Naive thymus-derived CD4-positive, alpha-beta T cell (primary cell): ENCODE measurements around the gene RSPRY1. TPM values are rescaled to one million over a fixed set of nuclear protein-coding genes. Genes with fewer than 3 reads are reported as not detected.
A peak's percentile ranks its signal among the peaks of the same experiment; 100 is the strongest.

Experiments used
- ATAC-seq: fragments of 150-1000 bp; cut with Tn5 transposase; 2 replicates; pipeline ENCODE4 v1.10.0; 2021; ENCODE audit warnings: mild to moderate bottlenecking, moderate library complexity
- CTCF ChIA-PET: fragments of 350-600 bp; sonication (Branson Sonifier 250); formaldehyde crosslinking; loops from one replicate; lab custom pipeline; 2021; ENCODE audit warnings: antibody characterized with exemption; lab: Charles Lee
- POLR2A ChIA-PET: fragments of 350-600 bp; sonication (Branson Sonifier 250); formaldehyde crosslinking; loops from one replicate; lab custom pipeline; 2021; ENCODE audit warnings: antibody characterized with exemption, inconsistent platforms; lab: Charles Lee
- DNase-seq, 9 donors: peaks; one replicate each; pipeline versions ENCODE4 v3.0.0 to v3.0.0-alpha.2; 2020 to 2022; ENCODE audit warnings: mixed read lengths in 1 of 9
- H3K27ac ChIP-seq: one replicate; pipeline ENCODE4 v1.7.0; 2013; ENCODE audit warnings: mild to moderate bottlenecking, low read depth, low read length, moderate library complexity
- H3K27me3 ChIP-seq, 2 donors: one replicate each; pipeline ENCODE4 v1.7.0; 2013; ENCODE audit warnings: low read length in 2 of 2, mild to moderate bottlenecking in 2 of 2, moderate library complexity in 2 of 2; ENCODE audit not compliant: control insufficient read depth in 2 of 2, insufficient read depth in 2 of 2
- H3K36me3 ChIP-seq, 3 experiments: 1 replicate in 2 of 3; 2 replicates in 1 of 3; pipeline ENCODE4 v1.7.0; 2013; ENCODE audit warnings: low read length in 3 of 3, mild to moderate bottlenecking in 3 of 3, moderate library complexity in 1 of 3; ENCODE audit not compliant: insufficient read depth in 3 of 3, control insufficient read depth in 2 of 3
- H3K4me1 ChIP-seq, 2 donors: one replicate each; pipeline ENCODE4 v1.7.0; 2013; ENCODE audit warnings: low read length in 2 of 2, mild to moderate bottlenecking in 2 of 2, moderate library complexity in 1 of 2; ENCODE audit not compliant: control insufficient read depth in 2 of 2, insufficient read depth in 2 of 2
- H3K4me3 ChIP-seq: 2 replicates; pipeline ENCODE4 v1.7.0; 2013; ENCODE audit warnings: mild to moderate bottlenecking, low read length
- H3K9me3 ChIP-seq, 3 experiments: 1 replicate in 2 of 3; 2 replicates in 1 of 3; pipeline ENCODE4 v1.7.0; 2013; ENCODE audit warnings: low read length in 3 of 3; ENCODE audit not compliant: control insufficient read depth in 2 of 3
- H3K27ac Mint-ChIP-seq, 9 donors: one replicate each; pipeline ENCODE4 v1.8.0; 2020 to 2022; ENCODE audit warnings: mixed read lengths in 9 of 9, mild to moderate bottlenecking in 8 of 9, moderate library complexity in 5 of 9, inconsistent platforms in 2 of 9
- H3K27me3 Mint-ChIP-seq, 5 donors: one replicate each; pipeline ENCODE4 v1.8.0; 2021 to 2022; ENCODE audit warnings: mixed read lengths in 5 of 5, mild to moderate bottlenecking in 1 of 5
- H3K36me3 Mint-ChIP-seq, 5 donors: one replicate each; pipeline ENCODE4 v1.8.0; 2020 to 2022; ENCODE audit warnings: mixed read lengths in 5 of 5, mild to moderate bottlenecking in 3 of 5, inconsistent platforms in 1 of 5
- H3K4me1 Mint-ChIP-seq, 7 donors: one replicate each; pipeline ENCODE4 v1.8.0; 2020 to 2022; ENCODE audit warnings: mixed read lengths in 7 of 7, mild to moderate bottlenecking in 3 of 7, inconsistent platforms in 1 of 7
- H3K4me3 Mint-ChIP-seq, 10 donors: one replicate each; pipeline ENCODE4 v1.8.0; 2020 to 2022; ENCODE audit warnings: mild to moderate bottlenecking in 10 of 10, mixed read lengths in 10 of 10, moderate library complexity in 6 of 10, inconsistent platforms in 2 of 10
- H3K9me3 Mint-ChIP-seq, 11 donors: one replicate each; pipeline ENCODE4 v1.8.0; 2020 to 2022; ENCODE audit warnings: mixed read lengths in 11 of 11, mild to moderate bottlenecking in 4 of 11, inconsistent platforms in 1 of 11, moderate library complexity in 1 of 11
- intact Hi-C, 2 donors: fragments of 100-400 bp; cut with micrococcal nuclease; formaldehyde crosslinking; loops; one replicate each; pipeline ENCODE4 v1.15.1; 2023
- polyA plus RNA-seq, 2 donors: library from polyadenylated mRNA; unstranded; fragments of 300-500 nt; fragmentation: Illumina TruSeq; gene quantifications; one replicate each; pipeline ENCODE4 v1.2.3, GENCODE V29; 2021
- total RNA-seq, 6 experiments: library from RNA in 5 of 6; stranded (reverse) in 5 of 6; gene quantifications; 1 replicate in 5 of 6; 2 replicates in 1 of 6; pipeline ENCODE4 v1.2.3 and lab custom pipeline; 2021 to 2026

The RSPRY1 gene
- total and polyA plus RNA-seq, 7 experiments from 2014 or later = 22.2 to 40.5 (median 33.6) TPM

DNA sequence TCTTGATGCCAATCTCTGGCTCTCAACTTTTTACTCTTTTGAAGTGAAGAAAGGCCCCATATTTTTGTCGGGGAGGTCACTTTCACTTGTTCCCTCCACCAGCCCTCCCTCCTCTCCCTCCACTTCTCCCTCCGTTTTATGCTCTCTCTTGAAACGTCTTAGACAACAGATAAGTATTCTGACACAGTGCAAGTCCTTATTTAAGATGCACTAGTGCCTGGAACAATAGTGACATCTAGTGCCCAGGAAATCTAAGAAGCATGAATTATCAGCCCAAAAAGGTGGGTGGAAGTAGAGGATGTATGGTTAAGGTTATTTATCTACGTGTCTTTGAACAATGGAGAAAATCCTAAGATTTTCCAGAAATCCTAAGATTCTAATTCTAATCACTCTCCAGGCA is 18.2 kb upstream of the RSPRY1 start:
- Mint-ChIP-seq H3K4me1 (peaks cover 5 to 28% (median 15%) of the 10 kb centered on the region in 7 donors), H3K27me3 (no peaks in the 10 kb centered on the region), H3K36me3 (peaks cover 21 to 55% (median 37%) of the 10 kb centered on the region in 5 donors), H3K9me3 (no peaks in the 10 kb centered on the region), H3K4me3 (peak overlapping the region in 1 of 10 donors; percentile 35), H3K27ac (peak overlapping the region in 2 of 9 donors; percentile 19 to 61)
- peaks cover 22 to 76% (median 31%) of the 10 kb centered on the region in 3 experiments for H3K36me3 ChIP-seq
- intact Hi-C loops = loop anchor here (1.0 to 5.0 kb wide), 8 partner anchors 33 to 376 kb away; partner anchors contain the start of gene CPNE2 (in 1 of the 2)
- peak; percentile 91 for ATAC-seq
- POLR2A ChIA-PET = interaction anchor here (0.7 kb wide), 2 partner anchors 83 to 541 kb away, joined by 3 read pairs; no protein-coding TSS in a partner anchor
- peaks cover 0 to 4% of the 10 kb centered on the region in 2 donors for H3K4me1 ChIP-seq
- CTCF ChIA-PET = interaction anchor here (0.6 to 5.8 kb wide), 4 partner anchors 75 to 644 kb away, joined by 3 to 36 read pairs (median 18); partner anchors contain the start of gene CPNE2
- H3K9me3 ChIP-seq = no peaks in the 10 kb centered on the region
- no peak overlapping the region for H3K27ac ChIP-seq
- H3K4me3 ChIP-seq = no peak overlapping the region
- DNase-seq = peak in 7 of 9 donors; percentile 51 to 80 (median 69)
- no peaks in the 10 kb centered on the region for H3K27me3 ChIP-seq

DNA sequence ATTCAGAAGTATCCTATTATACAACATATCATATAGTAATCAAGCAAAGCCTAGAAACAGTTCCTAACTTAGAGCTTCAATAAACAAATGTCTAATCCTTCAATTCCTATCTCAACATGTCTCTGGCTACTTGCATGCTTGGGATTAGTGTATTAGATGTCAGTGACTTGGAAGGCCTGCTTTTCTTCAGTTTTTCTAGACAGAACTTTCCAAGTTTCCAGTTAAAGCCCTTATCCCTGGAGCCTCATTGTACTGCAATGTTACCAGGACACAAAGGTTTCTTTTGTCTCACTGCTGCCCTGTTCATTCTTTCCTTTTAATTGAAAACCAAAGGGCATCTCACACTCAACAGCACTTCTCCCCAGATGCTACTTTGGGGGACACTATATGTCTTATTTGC is 16.8 kb upstream of the RSPRY1 start:
- Histone ChIP-seq H3K36me3 (peaks cover 22 to 71% (median 31%) of the 10 kb centered on the region in 3 experiments), H3K4me3 (no peak overlapping the region), H3K4me1 (peaks cover 0 to 4% of the 10 kb centered on the region in 2 donors), H3K27me3 (no peaks in the 10 kb centered on the region), H3K9me3 (no peaks in the 10 kb centered on the region), H3K27ac (no peak overlapping the region)
- ChIA-PET POLR2A (interaction anchor here (0.7 to 2.4 kb wide), 2 partner anchors 86 to 162 kb away, joined by 3 to 8 read pairs; no protein-coding TSS in a partner anchor), CTCF (interaction anchor here (0.6 to 5.8 kb wide), 6 partner anchors 42 to 339 kb away, joined by 3 to 36 read pairs (median 12); partner anchors contain the start of gene CPNE2)
- ATAC-seq (no peak), DNase-seq (no peak)
- Mint-ChIP-seq H3K4me1 (peaks cover 5 to 28% (median 15%) of the 10 kb centered on the region in 7 donors), H3K9me3 (no peaks in the 10 kb centered on the region), H3K36me3 (peaks cover 21 to 48% (median 28%) of the 10 kb centered on the region in 5 donors), H3K27me3 (no peaks in the 10 kb centered on the region), H3K4me3 (no peak overlapping the region), H3K27ac (peak overlapping the region in 1 of 9 donors; percentile 14)
- intact Hi-C loops = loop anchor here (2.0 to 5.0 kb wide), 3 partner anchors 35 to 377 kb away; no protein-coding TSS in a partner anchor

DNA sequence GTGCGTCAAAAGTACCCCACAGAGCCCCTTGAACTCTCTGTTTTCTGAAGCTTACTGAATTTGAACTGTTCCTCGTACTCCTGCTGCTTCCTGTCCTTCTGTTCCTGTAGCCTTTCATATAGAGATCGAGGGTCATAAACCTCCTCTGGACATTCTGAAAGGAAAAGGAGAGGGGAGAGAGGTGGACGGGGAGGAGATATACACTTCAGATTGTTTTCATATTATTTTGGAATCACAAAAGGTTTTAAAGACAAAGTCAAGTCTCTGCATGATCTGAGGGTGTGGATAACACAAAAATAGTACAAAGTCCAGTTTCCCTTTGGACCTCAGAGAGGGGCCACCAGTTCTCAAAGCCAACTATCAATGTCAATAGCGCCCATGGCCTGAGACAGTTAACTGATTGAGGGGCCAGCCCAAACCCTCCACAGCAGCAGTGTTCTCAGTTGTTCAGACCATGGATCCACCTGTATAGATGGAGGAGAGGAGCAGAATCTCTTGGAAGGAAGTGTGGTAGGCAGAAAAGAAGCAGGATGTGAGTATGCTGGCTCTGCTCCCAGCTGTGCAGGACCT is 13.3 kb upstream of the RSPRY1 start:
- Mint-ChIP-seq H3K36me3 (peaks cover 15 to 32% (median 18%) of the 10 kb centered on the region in 5 donors), H3K9me3 (no peaks in the 10 kb centered on the region), H3K4me1 (peaks cover 3 to 9% (median 4%) of the 10 kb centered on the region in 7 donors), H3K4me3 (no peak overlapping the region), H3K27ac (no peak overlapping the region), H3K27me3 (no peaks in the 10 kb centered on the region)
- Histone ChIP-seq H3K36me3 (peaks cover 18 to 49% (median 23%) of the 10 kb centered on the region in 3 experiments), H3K4me3 (no peak overlapping the region), H3K9me3 (no peaks in the 10 kb centered on the region), H3K4me1 (peaks cover 0 to 2% of the 10 kb centered on the region in 2 donors), H3K27me3 (no peaks in the 10 kb centered on the region), H3K27ac (no peak overlapping the region)
- DNase-seq (no peak), ATAC-seq (no peak)
- POLR2A ChIA-PET = no interaction called here
- CTCF ChIA-PET = interaction anchor here (0.7 kb wide), 1 partner anchor 130 kb away, joined by 4 read pairs; no protein-coding TSS in a partner anchor
- intact Hi-C loops = no loop called here

DNA sequence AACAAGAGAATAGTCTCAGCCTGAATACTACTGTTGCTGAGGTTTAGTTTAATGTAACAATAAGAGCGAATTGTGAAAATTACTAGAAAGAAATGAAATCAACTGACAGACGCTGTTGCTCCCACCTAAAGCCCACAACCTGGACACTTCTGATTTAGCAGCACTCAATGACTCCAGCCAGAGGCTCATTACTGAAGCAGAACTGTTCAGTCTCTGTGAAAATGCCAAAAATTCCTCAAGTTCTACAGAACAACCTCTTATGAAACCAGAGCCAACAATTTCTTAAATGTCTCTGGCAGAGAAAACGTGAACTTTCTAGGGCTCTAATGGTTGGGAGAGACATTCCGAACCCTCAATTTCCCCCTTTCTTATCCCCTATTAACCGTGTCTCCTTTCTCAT is 10.2 kb upstream of the RSPRY1 start:
- Mint-ChIP-seq H3K27ac (peak overlapping the region in 2 of 9 donors; percentile 21 to 39), H3K4me3 (no peak overlapping the region), H3K9me3 (no peaks in the 10 kb centered on the region), H3K27me3 (no peaks in the 10 kb centered on the region), H3K36me3 (peaks cover 10 to 35% (median 16%) of the 10 kb centered on the region in 5 donors), H3K4me1 (peaks cover 0 to 10% (median 6%) of the 10 kb centered on the region in 7 donors)
- no peaks in the 10 kb centered on the region for H3K9me3 ChIP-seq
- ChIA-PET POLR2A (interaction anchor here (2.4 kb wide), 1 partner anchor 10 kb away, joined by 11 read pairs; the partner anchor contains the start of genes PSME3IP1 and RSPRY1), CTCF (interaction anchor here (1.8 kb wide), 1 partner anchor 92 kb away, joined by 4 read pairs; no protein-coding TSS in a partner anchor)
- H3K36me3 ChIP-seq = peaks cover 11 to 29% (median 13%) of the 10 kb centered on the region in 3 experiments
- no peak overlapping the region for H3K27ac ChIP-seq
- no peak overlapping the region for H3K4me3 ChIP-seq
- DNase-seq = no peak
- no peaks in the 10 kb centered on the region for H3K4me1 ChIP-seq
- no peaks in the 10 kb centered on the region for H3K27me3 ChIP-seq
- no peak for ATAC-seq
- intact Hi-C loops = no loop called here

DNA sequence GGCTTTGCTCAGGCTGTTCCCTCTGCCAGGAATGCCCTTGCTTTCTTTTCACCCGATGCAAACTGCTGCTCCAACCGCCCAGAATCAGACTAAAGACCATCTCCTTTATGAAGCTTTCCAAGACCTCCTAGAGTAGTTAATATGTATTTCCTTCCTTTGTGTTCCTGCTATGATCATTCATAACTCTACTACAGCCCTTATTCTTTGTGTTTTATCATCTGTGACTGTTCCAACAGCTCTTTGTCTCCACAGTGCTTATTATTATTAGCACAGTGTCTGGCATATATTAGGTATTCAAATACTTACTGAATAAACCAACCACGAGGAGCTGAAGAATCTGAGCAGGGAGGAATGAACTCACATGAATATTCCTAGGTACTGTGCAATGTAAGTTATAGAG is 7.9 kb upstream of the RSPRY1 start:
- intact Hi-C loops = loop anchor here in 1 of 2 donors (2.0 kb wide), 1 partner anchor 21 kb away; no protein-coding TSS in a partner anchor

DNA sequence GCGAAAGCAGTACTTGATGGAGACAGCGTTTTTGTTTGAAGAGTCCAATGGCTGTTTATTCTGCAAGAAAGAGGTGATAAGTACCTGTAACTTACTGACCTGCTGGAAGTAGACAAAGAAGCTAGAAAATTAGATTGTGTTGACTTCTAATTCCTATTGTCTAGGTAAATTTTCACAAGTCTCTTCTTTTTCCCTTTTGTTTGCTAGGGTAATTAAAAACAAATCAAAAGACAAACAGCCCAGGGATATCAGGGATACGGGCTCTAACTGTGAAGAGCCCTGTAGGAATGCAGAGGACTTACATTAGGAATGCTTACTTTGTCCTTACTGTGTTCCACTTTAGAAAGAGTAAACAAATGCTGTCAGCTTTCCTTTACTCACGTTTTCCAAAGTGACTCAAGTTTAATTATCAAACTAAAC is 7.3 kb upstream of the RSPRY1 start:
- intact Hi-C loops = loop anchor here in 1 of 2 donors (2.0 kb wide), 1 partner anchor 22 kb away; no protein-coding TSS in a partner anchor
- Mint-ChIP-seq H3K4me3 (no peak overlapping the region), H3K9me3 (peaks cover 0 to 1% (median 0%) of the 10 kb centered on the region in 11 donors), H3K27ac (peak overlapping the region in 1 of 9 donors; percentile 4), H3K27me3 (no peaks in the 10 kb centered on the region), H3K4me1 (peaks cover 8 to 28% (median 16%) of the 10 kb centered on the region in 7 donors), H3K36me3 (peaks cover 4 to 11% (median 5%) of the 10 kb centered on the region in 5 donors)
- no peaks in the 10 kb centered on the region for H3K9me3 ChIP-seq
- ATAC-seq (no peak), DNase-seq (no peak)
- no peak overlapping the region for H3K4me3 ChIP-seq
- POLR2A ChIA-PET = interaction anchor here (0.6 kb wide), 1 partner anchor 1500 kb away, joined by 4 read pairs; no protein-coding TSS in a partner anchor
- CTCF ChIA-PET = interaction anchor here (1.6 kb wide), 1 partner anchor 95 kb away, joined by 4 read pairs; no protein-coding TSS in a partner anchor
- H3K36me3 ChIP-seq = peaks cover 0 to under 1% (median 0%) of the 10 kb centered on the region in 3 experiments
- peaks cover 0 to 2% of the 10 kb centered on the region in 2 donors for H3K4me1 ChIP-seq
- H3K27ac ChIP-seq = no peak overlapping the region
- H3K27me3 ChIP-seq = no peaks in the 10 kb centered on the region

More for the DNA sequence above, 7.9 kb upstream of the RSPRY1 start:
- peaks cover 0 to 6% (median 0%) of the 10 kb centered on the region in 3 experiments for H3K36me3 ChIP-seq
- H3K4me3 ChIP-seq = no peak overlapping the region
- DNase-seq (no peak), ATAC-seq (no peak)
- H3K9me3 ChIP-seq = no peaks in the 10 kb centered on the region
- CTCF ChIA-PET = interaction anchor here (1.6 kb wide), 1 partner anchor 95 kb away, joined by 4 read pairs; no protein-coding TSS in a partner anchor
- no peaks in the 10 kb centered on the region for H3K27me3 Mint-ChIP-seq
- peak overlapping the region in 6 of 9 donors; percentile 3 to 67 (median 14) for H3K27ac Mint-ChIP-seq
- H3K4me1 Mint-ChIP-seq = peaks cover 8 to 26% (median 13%) of the 10 kb centered on the region in 7 donors
- no peak overlapping the region for H3K4me3 Mint-ChIP-seq
- no peaks in the 10 kb centered on the region for H3K4me1 ChIP-seq
- no peaks in the 10 kb centered on the region for H3K27me3 ChIP-seq
- no peak overlapping the region for H3K27ac ChIP-seq
- H3K9me3 Mint-ChIP-seq = peaks cover 0 to 1% (median 0%) of the 10 kb centered on the region in 11 donors
- H3K36me3 Mint-ChIP-seq = peaks cover 4 to 15% (median 5%) of the 10 kb centered on the region in 5 donors
- POLR2A ChIA-PET = no interaction called here
